ENCODE measurements around the gene ZSCAN31. TPM values are rescaled to one million over a fixed set of nuclear protein-coding genes. Genes with fewer than 3 reads are reported as not detected.

The ZSCAN31 gene
- 5.8 to 8.8 TPM (median 6.0 TPM) in 3 replicates for total RNA-seq

DNA sequence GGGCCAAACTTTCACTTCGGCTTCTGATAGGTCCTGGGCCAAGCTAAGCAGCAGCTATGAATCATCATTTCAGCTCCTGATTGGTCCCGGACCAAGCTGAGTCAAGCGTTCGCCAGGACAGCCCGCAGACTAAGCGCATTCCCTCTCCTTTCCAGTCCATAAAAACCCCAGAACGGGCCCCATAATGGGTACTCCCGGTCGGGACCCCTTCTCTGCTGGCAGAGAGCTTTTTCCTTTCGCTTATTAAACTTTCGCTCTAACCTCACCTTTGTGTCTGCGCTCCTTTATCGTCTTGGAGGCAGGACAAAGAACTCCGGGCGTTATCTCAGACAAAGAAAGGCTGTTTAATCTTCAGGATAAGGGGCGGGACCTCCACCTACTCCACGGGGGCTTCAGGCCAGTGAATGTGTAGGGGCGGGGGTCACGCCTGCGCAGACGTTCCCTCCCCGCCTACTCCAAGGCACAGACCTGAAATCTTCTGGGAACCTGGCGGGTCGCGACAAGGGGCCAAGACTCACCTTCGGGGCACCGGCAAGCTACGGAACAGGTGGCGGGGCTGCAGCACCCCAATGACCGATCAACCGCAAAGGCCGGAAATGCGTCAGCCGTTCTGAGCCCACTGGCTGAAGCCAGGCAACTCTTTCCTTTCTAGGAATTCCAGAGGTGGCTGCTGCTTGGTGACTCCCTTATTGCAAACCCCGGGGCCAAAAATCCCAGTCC, at the start of gene ZSCAN31:
Gene ZSCAN31, minus strand, starts transcription at position 585 of the 720 bp plus-strand sequence. CDS start 6,465 bp downstream, outside the sequence.
- Mint-ChIP-seq H3K27me3 (ENCODE audit: low read depth) (no peaks in the 10 kb centered on the region), H3K36me3 (peaks cover 5% of the 10 kb centered on the region), H3K27ac (no peak within 1 kb of the TSS), H3K4me1 (no peaks in the 10 kb centered on the region), H3K4me3 (no peak within 1 kb of the TSS), H3K9me3 (peaks cover 7% of the 10 kb centered on the region)
- TF ChIP-seq CTCF (IDR thresholded peaks at IDR 0.05; ENCODE audit: unreplicated experiment), result no peak
- DNase-seq (ENCODE audit: low spot score in 2 of 2, unreplicated experiment in 2 of 2), result peak; percentile 77 to 88

- Mint-ChIP-seq H3K4me1 (peaks cover 15% of the 10 kb centered on the region), H3K36me3 (peaks cover 28% of the 10 kb centered on the region), H3K27me3 (ENCODE audit: low read depth) (no peaks in the 10 kb centered on the region), H3K4me3 (no peak overlapping the region), H3K9me3 (peaks cover 5% of the 10 kb centered on the region), H3K27ac (no peak overlapping the region)
- TF ChIP-seq CTCF (IDR thresholded peaks at IDR 0.05; ENCODE audit: unreplicated experiment), result no peak
- DNase-seq (ENCODE audit: low spot score in 2 of 2, unreplicated experiment in 2 of 2), result no peak
These were observed 48.2 kb upstream of the ZSCAN31 start for GRCh38 chr6:28384143-28384533.

- peak; percentile 44 for TF ChIP-seq CTCF (IDR thresholded peaks at IDR 0.05; ENCODE audit: unreplicated experiment)
These were observed 47.5 kb upstream of the ZSCAN31 start for GRCh38 chr6:28383235-28384142.

GRCh38 chr6:28380381-28380780, 44.4 kb upstream of the ZSCAN31 start:
- Mint-ChIP-seq H3K4me1 (peaks cover 15% of the 10 kb centered on the region), H3K36me3 (peaks cover 38% of the 10 kb centered on the region)

More at GRCh38 chr6:28383235-28384142, 47.5 kb upstream of the ZSCAN31 start:
- H3K27me3 Mint-ChIP-seq (ENCODE audit: low read depth), result no peaks in the 10 kb centered on the region
- peak; percentile 39 to 67 for DNase-seq (ENCODE audit: low spot score in 2 of 2, unreplicated experiment in 2 of 2)
- peak overlapping the region; percentile 90 for H3K27ac Mint-ChIP-seq
- peaks cover 5% of the 10 kb centered on the region for H3K9me3 Mint-ChIP-seq
- peak overlapping the region; percentile 92 for H3K4me3 Mint-ChIP-seq
- H3K4me1 Mint-ChIP-seq, result peaks cover 15% of the 10 kb centered on the region
- H3K36me3 Mint-ChIP-seq, result peaks cover 27% of the 10 kb centered on the region

GRCh38 chr6:28378644-28379043, 42.7 kb upstream of the ZSCAN31 start:
- Mint-ChIP-seq H3K4me3 (no peak overlapping the region), H3K9me3 (peaks cover 5% of the 10 kb centered on the region), H3K27ac (no peak overlapping the region), H3K36me3 (peaks cover 48% of the 10 kb centered on the region), H3K4me1 (peaks cover 13% of the 10 kb centered on the region), H3K27me3 (ENCODE audit: low read depth) (no peaks in the 10 kb centered on the region)
- TF ChIP-seq CTCF (IDR thresholded peaks at IDR 0.05; ENCODE audit: unreplicated experiment), result no peak
- DNase-seq (ENCODE audit: low spot score in 2 of 2, unreplicated experiment in 2 of 2), result no peak

More at GRCh38 chr6:28380381-28380780, 44.4 kb upstream of the ZSCAN31 start:
- no peak for DNase-seq (ENCODE audit: low spot score in 2 of 2, unreplicated experiment in 2 of 2)
- Mint-ChIP-seq H3K27me3 (ENCODE audit: low read depth) (no peaks in the 10 kb centered on the region), H3K9me3 (peaks cover 5% of the 10 kb centered on the region), H3K27ac (no peak overlapping the region), H3K4me3 (no peak overlapping the region)
- TF ChIP-seq CTCF (IDR thresholded peaks at IDR 0.05; ENCODE audit: unreplicated experiment), result no peak
